ENCODE data around the gene RXFP2.
A peak's percentile ranks its signal among the peaks of the same experiment; 100 is the strongest.

Gene RXFP2, protein sequence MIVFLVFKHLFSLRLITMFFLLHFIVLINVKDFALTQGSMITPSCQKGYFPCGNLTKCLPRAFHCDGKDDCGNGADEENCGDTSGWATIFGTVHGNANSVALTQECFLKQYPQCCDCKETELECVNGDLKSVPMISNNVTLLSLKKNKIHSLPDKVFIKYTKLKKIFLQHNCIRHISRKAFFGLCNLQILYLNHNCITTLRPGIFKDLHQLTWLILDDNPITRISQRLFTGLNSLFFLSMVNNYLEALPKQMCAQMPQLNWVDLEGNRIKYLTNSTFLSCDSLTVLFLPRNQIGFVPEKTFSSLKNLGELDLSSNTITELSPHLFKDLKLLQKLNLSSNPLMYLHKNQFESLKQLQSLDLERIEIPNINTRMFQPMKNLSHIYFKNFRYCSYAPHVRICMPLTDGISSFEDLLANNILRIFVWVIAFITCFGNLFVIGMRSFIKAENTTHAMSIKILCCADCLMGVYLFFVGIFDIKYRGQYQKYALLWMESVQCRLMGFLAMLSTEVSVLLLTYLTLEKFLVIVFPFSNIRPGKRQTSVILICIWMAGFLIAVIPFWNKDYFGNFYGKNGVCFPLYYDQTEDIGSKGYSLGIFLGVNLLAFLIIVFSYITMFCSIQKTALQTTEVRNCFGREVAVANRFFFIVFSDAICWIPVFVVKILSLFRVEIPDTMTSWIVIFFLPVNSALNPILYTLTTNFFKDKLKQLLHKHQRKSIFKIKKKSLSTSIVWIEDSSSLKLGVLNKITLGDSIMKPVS

DNA sequence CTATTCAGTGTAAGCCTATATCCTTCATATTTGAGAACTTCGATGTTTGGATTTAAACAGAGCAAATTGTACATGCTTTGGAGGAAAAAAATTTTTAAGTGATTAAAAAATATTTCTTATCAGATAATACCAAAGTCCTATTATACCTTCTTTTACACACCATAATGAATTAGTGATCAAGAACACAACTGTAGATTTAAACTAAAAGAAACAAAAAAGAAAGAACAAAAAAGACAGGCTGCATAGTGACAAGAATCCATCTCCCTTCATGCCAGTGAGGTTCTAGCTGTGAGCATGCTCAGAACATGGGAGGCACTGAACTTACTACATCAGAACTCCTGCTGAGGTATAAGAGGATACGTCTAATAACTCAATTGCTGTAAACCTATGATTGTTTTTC lies at the start of gene RXFP2:
Gene RXFP2 (plus strand): TSS at position 301 of the 400 bp plus-strand sequence. CDS start 87 bp downstream, at position 388.
- DNase-seq (ENCODE audit: low read depth in 2 of 2): no peak

DNA sequence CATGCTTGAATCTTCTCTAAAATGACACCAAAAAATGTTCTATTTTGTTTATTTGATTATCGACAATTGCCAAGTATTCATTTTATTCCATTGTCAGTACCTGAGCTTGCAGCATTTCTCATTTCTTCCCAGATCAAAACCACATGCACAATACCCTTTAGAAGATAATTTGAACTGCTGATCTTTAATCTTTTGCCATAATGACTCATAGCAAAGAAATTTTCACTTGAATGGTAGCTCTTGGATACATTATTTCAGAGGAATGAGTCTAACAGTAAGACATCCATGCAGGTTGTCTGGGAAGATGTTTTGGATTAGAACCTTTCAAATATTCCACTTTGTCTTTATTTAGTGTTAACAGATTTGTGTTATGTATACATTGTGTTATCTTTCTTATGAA lies 42.0 kb upstream of the RXFP2 start:
- DNase-seq (ENCODE audit: low read depth in 2 of 2): no peak

DNA sequence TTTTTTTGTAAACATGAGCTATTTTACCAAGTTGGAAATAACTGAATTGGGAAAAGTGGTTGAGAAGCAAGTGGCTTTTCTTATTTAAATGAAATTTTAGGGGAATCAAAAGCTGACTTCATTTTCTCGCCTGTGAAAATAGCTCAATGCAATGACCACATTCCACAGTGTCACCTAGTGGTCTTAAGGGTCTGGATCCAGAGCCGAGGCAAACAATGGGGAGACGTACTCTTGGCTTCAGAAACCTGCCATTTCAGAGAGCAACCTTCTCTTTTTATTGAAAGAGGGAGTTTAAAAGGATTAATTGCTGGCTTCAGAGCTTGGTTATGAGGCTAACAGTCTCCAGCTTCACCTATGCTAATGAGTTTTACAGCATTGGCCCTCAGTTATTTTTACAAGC lies 39.7 kb upstream of the RXFP2 start:
- DNase-seq (ENCODE audit: low read depth in 2 of 2): no peak

DNA sequence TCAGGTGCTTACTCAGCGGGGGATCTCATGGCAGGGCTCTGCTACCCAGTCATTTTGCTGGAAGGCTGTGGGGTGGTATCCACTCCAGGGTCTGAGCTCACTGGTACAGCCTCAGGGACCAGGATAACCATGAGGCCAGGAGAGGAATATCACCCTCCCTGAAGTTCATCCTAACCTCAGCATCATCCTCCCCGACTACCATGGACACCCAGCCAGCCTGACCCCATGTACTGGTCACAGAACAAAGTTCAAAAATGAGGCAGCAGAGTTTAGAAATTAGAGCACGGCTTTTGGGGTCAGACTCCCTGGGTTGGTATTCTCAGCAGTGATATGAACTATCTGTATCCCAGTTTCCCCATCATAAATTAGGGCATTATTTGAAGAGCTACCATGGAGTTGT lies 35.5 kb upstream of the RXFP2 start:
- no peak for DNase-seq (ENCODE audit: low read depth in 2 of 2)

DNA sequence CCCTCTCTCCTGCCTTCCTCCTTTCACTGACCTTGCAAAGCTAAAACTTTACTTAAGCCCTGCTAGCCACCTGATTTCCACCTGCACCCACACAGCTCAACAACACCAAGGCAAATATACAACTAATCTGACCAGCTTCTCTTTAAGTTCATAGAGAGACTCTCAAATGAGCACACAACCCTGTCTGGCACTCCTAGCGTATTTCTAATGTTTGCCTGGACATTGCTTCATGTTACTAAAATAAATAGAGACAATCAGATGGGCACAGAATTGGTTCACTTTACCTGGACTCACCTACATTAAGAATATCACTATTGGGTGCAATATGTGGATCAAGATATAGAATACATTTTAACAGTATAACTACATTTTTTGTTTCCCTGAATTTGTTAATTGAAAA lies 33.2 kb upstream of the RXFP2 start:
- DNase-seq (ENCODE audit: low read depth in 2 of 2): no peak

DNA sequence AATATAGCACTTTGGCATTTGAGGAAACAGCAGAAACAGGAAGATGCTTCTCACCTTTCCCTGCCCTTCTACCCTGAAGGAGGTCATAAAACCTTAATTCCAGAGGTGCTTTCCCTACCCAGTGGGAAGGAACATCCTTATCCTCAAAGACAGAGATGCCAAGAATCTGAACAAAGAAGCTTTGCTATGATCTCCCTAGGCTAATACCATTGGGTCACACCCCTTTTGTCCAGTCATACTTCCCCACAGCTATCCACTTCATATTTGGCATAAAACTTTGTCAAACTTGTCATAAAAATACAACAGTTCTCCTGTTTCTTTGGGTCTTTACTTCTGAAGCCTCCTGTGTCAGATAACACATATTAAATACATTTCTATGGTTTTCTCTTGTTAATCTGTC lies 21.7 kb upstream of the RXFP2 start:
- no peak for DNase-seq (ENCODE audit: low read depth in 2 of 2)

DNA sequence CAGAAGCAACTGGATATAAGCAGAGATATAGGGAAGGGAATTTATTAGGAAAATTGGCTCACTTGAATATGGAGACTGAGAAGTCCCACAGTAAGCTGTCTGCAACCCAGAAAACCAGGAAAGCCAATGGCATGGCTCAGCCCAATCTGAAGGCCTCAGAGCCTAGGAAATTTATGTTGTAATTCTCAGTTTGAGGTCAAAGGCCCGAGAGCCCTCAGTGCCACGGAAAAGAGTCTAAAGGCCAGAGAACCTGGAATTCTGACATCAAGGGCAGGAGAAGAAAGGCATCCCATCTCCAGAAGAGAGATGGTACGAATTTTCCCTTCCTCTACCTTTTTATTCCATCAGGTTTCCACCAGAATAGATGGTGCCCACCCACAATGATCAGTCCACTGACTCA lies 20.1 kb upstream of the RXFP2 start:
- DNase-seq (ENCODE audit: low read depth in 2 of 2): no peak

DNA sequence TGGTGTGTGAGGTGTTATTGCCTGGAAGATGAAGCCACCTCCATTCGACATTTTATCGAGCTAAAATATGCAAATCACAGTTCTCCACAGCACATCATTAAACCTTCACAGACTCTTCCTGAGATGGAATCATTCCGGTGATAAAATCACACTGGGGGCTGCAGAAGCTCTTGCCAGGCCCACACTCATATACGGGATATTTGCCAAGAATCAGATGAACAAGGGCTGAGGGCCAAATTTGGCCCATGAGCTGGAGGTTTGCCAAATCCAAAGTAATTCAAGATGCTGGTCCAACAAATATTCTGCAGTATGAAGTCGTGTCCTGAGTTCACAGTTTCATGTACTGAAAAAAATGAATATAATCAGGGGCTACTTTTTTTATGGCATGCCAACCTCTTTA lies 16.7 kb upstream of the RXFP2 start:
- no peak for DNase-seq (ENCODE audit: low read depth in 2 of 2)

DNA sequence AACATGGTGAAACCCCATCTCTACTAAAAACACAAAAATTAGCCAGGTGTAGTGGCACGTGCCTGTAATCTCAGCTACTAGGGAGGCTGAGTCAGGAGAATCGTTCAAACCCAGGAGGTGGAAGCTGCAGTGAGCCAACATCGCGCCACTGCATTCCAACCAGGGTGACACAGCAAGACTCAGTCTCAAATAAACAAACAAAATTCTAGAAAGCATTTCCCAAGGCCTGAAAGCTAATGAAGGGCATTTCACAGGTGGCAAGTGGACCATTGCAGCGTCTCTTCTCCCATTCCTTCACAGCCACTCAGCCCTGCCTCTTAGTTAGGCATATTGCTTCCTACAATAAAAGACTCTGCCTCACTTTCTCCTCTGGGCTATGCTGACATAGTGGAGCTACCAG lies 13.5 kb upstream of the RXFP2 start:
- DNase-seq (ENCODE audit: low read depth in 2 of 2): no peak

DNA sequence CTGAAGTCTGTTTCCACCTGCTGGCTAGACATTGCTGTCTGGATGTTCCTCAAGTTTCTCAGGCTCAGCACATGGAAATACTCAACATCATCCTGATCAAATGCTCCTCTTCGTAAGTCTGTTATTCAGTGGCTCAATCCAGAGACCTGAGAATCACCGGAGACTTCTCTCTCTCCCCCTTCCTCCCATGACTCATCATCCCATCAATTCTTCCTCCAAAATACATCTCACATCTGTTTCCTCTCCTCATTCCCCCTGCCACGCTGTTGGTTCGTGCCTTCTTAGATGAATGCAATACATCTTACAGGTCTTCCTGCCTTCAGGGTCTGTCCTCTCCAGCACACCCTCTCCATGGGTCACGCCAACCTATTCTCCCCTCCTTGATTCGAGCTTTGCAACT lies 7.4 kb upstream of the RXFP2 start:
- DNase-seq (ENCODE audit: low read depth in 2 of 2): no peak

DNA sequence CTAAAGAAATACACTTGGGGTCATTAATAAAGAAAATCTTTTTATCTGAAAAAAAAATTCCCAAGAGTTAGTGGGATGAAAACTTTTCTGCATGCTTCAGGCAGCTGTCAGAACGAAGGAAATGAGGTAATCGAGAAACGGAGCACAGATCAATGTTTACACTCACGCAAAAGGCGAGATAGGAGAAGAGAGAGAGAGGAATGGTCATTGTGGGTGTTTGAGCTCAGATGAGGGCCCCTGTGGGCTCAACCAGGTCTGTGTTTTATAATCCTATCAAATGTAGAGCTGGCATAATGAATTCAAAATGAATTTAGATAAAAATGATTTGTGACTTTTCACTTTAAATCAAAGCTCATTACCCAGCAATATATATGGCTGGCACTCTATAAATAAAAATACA lies 6.3 kb upstream of the RXFP2 start:
- no peak for DNase-seq (ENCODE audit: low read depth in 2 of 2)

DNA sequence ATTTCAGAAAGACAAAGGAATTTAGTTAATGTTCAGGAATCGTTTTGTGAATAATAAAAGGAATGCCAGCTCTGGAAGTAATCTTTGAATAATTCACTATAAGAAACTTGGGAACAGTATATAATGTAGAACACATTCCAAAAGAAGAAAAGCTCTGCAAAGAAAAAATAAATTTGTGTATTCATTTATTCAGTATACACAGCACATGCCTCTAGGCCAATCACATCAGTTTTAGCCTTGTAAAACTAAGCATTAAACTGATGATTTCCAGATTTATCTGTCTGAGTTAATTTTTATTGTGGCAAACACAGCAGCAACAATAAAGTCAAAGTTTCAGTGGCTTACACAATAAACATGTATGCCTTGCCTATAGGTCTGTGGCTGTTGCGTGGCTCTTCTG lies 5.7 kb upstream of the RXFP2 start:
- DNase-seq (ENCODE audit: low read depth in 2 of 2): no peak

DNA sequence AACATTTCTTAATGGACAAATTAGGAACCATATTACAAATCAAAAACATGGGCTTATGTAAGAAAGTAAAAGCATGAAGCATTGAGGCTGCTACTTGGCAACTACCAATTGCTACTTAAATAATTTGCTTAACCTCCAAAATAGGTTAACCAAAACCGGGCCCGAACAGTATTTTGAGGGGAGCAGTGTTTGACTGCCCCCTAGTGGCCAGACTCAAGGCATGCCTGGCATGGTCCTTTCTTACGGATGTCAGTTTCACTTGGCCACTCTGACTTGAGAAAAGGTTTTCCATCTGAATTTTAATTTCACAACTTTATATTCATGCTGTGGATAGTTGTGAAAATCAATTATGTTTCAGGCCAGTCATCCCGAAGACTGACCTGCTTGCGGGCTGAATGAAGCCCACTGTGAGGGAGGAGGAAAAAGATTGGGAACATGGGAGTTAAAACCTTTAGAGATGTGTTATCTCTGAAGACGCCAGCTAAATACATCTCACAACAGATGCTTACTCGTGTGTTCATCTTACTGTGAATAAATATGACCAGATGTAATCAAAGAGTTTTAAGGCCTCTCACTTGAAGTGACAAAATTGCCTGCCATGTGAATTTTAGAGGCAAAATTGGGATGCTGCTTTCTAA lies 2.9 kb downstream of the RXFP2 start:
- DNase-seq (ENCODE audit: low read depth in 2 of 2): peak; percentile 32 to 48

DNA sequence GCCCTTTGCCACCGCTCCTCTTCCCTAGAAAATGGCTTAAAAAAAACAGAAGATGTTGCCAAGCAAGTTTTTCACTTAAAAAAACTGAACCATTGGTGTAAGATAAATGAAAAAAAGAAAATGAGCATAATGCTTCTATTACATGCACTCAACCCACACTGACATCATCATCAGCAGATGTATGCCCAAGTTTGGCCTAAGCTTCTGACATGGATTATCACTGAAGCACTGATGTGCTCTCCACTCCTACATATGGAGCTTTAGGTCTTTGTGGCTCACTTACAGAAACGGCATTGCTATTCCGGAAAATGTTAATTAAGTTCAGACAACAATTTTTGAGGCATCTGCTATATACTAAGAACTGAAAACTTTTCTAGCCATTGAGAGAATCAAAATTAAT lies 8.0 kb downstream of the RXFP2 start:
- DNase-seq (ENCODE audit: low read depth in 2 of 2): no peak

DNA sequence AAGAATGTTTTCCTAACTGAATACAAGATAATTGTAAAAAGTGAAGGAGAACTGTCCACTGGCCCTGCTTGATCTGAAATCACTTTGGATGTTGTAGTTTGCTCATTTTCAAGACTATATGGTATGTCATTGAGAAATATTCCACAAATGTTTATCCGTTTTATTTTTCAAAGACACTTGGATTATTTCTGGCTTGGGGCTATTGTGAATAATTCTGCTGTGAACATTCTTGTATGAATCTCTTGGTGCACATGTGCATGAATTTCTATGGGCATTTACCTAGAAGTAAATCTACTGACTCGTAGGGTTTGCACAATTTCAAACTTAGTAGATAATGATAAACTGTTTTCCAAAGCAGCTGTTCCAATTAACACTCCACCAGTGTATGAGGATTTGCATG lies 8.6 kb downstream of the RXFP2 start:
- DNase-seq (ENCODE audit: low read depth in 2 of 2): no peak

DNA sequence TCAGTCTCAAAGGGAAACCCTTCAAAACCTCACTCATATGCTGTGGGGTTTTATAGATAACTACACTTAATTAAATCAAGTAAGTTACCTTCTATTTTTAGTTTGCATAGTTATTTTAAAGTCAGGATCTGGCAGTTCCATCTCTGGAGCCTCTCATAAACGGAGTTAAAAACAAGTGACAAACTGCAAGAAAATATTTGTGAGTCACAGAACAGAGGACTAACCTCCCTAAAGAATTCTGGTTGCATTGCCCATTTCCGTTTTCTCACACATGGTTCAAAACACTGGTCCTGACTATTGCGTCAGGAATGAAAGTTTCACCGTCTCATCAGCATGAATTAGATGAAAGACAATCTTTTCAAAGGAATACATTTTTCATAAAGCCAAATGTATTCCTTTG lies 10.6 kb downstream of the RXFP2 start:
- DNase-seq (ENCODE audit: low read depth in 2 of 2): no peak

DNA sequence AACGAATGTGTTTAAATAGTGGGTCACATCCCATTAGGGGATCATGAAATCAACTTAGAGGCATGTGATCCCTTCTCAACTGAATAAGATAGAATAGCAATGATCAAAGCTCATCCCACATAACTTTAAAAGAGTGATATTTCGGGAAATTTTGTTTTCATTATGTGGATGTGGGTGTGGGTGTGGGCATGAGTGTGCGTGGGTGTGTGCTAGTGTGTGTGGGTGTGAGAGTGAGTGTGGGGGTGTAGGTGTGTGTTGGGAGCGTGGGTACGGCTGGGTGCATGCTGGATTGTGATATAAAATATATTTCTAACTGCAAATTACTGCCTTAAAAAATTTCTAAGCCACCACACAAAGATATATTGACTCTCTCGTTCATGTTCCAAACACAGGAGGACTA lies 15.9 kb downstream of the RXFP2 start:
- DNase-seq (ENCODE audit: low read depth in 2 of 2): no peak

DNA sequence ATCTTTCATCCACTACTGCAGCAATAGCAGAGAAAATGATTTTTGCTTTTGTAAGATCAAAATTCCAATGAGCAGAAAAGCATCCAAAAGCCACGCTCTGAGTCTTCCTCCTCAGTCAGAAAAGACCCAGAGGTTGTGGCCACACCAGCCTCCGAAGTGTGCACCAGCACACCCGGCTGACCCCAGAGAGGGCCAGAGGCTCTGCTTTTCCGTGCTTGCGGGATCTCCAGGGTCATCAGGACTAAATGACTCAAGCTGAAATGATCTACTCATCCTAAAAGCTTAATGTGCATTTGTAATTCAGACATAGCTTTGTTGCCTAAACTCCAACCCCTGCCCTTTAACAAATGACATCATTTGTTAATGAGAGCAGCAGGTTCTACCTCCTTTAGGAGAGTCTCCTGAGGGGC lies 16.5 kb downstream of the RXFP2 start:
- no peak for DNase-seq (ENCODE audit: low read depth in 2 of 2)

DNA sequence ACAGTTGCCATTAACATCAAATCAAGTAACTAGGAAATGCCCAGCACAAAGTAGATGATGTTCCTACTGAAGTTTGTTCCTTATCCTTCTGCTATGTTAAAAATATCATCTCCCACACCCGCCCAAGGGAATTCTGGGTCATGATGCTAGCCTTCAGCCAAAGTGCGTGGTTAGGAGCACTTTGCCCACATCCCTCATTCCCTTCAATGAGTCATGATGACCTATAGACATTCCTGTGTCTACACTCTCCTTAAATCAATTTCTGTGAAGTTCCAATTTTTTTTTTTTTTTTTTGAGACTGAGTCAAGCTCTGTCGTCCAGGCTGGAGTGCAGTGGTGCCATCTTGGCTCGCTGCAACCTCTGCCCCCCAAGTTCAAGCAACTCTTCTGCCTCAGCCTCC lies 17.0 kb downstream of the RXFP2 start:
- DNase-seq (ENCODE audit: low read depth in 2 of 2): no peak

DNA sequence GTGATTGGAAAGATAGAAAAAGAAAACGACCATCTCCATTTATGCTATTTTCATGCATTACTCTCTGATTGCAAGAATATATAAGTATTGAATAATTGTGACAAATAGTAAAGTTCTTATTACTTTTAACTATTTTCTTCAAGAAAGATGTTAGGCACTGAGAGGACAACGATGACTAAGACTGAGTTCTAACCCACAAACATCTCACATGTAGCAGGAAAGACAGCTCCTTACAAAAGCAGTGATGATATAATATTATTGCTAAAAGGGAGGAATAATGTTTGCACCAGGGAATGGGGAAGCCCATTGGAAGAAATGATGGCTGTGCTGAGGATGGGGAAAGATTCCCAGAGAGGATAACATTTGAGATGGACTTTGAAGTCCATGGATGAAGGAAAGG lies 22.6 kb downstream of the RXFP2 start:
- DNase-seq (ENCODE audit: low read depth in 2 of 2): no peak

DNA sequence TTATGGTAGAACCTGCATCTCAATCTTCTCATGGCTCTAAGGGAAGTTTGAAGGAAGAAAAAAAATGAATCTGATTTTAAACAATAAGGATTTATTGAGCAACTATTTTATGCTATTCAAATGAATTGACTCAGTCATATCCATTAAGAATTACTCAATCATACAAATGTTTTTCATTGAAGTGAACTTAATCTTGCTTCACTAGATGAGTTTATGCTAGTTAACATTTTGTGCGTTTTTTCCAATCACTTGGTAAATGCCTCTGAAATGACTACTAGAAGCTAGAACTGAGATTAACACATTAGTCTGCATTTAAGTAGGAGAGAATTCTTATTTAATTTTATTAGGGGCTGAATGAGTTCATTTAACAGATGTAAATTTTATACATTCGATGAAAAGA lies 25.2 kb downstream of the RXFP2 start:
- no peak for DNase-seq (ENCODE audit: low read depth in 2 of 2)

DNA sequence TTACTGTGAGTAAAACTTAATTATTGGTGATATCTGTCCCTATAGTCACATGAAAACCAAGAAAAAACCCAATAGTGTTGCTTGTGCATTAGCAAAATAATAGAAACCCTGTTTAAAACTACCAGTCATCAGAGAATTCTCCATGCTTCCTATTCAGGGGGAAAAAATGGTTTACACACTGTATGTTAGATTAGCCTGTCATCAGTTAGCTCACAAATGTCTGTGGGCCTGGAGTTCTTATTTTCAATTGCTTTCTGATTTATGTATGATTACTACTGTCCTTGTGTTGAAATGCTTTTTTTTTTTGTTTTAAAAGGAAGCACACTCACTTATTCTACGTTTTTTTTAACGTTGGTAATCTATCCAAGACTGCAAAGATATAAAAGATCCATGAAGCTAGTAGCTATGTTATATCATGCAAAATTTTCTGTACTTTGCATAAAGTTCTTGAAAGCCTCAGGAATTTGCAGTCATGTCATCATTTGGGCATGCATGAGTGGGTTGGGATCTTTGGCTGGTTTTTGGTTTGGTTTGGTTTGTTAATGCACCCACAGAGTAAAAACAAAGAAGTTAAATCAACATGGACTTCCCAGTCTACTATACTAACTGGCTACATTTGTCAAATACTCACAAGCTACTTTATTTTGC lies 25.9 kb downstream of the RXFP2 start:
- DNase-seq (ENCODE audit: low read depth in 2 of 2): no peak

Measured in stimulated activated CD4-positive, alpha-beta T cell treated with anti-CD3 and anti-CD28 coated beads, Interleukin-1b, Interleukin-23, amount 100 ng/mL, for 4 hours (primary cell).